Fibroblast of lung (primary cell): ENCODE measurements around the gene RFPL1. TPM values are rescaled to one million over a fixed set of nuclear protein-coding genes. Genes with fewer than 3 reads are reported as not detected.

Source experiments
- DNase-seq, 2 donors: peaks; one replicate each; pipeline versions ENCODE4 v3.0.0 to v3.0.0-alpha.2; 2010; ENCODE audit warnings: low read depth in 2 of 2
- H2AFZ ChIP-seq: 2 replicates; pipeline ENCODE4 v1.5.1; 2012; ENCODE audit warnings: low read length, control low read depth, inconsistent platforms
- H3K27ac ChIP-seq: 2 replicates; pipeline ENCODE4 v1.5.1; 2011; ENCODE audit warnings: low read length, control low read depth; ENCODE audit not compliant: insufficient read depth
- H3K27me3 ChIP-seq: 2 replicates; pipeline ENCODE4 v1.5.1; 2011; ENCODE audit warnings: mild to moderate bottlenecking, low read length; ENCODE audit not compliant: control insufficient read depth, insufficient read depth
- H3K36me3 ChIP-seq: 2 replicates; pipeline ENCODE4 v1.5.1; 2011; ENCODE audit warnings: low read length; ENCODE audit not compliant: control insufficient read depth, insufficient read depth
- H3K4me1 ChIP-seq: 2 replicates; pipeline ENCODE4 v1.5.1; 2011; ENCODE audit warnings: low read length; ENCODE audit not compliant: control insufficient read depth, insufficient read depth; ENCODE audit errors: extremely low read depth
- H3K4me2 ChIP-seq: 2 replicates; pipeline ENCODE4 v1.5.1; 2011; ENCODE audit warnings: low read length, control low read depth; ENCODE audit not compliant: insufficient read depth; ENCODE audit errors: extremely low read depth
- H3K4me3 ChIP-seq, 4 experiments: fragments of 200-600 bp in 1 of 4; sonication (generic) in 1 of 4; replicated peaks in 1 of 4; 2 replicates each; pipeline ENCODE4 v1.5.1; 2011 to 2016; ENCODE audit warnings: low read length in 4 of 4, low read depth in 3 of 4, mild to moderate bottlenecking in 3 of 4, control low read depth in 2 of 4, inconsistent platforms in 1 of 4, mixed read lengths in 1 of 4; ENCODE audit not compliant: insufficient read depth in 1 of 4; ENCODE audit errors: control extremely low read depth in 1 of 4
- H3K79me2 ChIP-seq: 2 replicates; pipeline ENCODE4 v1.5.1; 2012; ENCODE audit warnings: mild to moderate bottlenecking, low read length, inconsistent platforms; ENCODE audit not compliant: control insufficient read depth, insufficient read depth
- H3K9ac ChIP-seq: 2 replicates; pipeline ENCODE4 v1.5.1; 2011; ENCODE audit warnings: mild to moderate bottlenecking, low read length, control low read depth; ENCODE audit not compliant: insufficient read depth
- H3K9me3 ChIP-seq: 2 replicates; pipeline ENCODE4 v1.5.1; 2012; ENCODE audit warnings: low read depth, low read length; ENCODE audit not compliant: control insufficient read depth, insufficient read depth
- H4K20me1 ChIP-seq: 2 replicates; pipeline ENCODE4 v1.5.1; 2011; ENCODE audit warnings: low read length; ENCODE audit not compliant: control insufficient read depth, insufficient read depth; ENCODE audit errors: extremely low read depth
- CTCF ChIP-seq, 2 donors: IDR thresholded peaks in 1 of 2; conservative IDR thresholded peaks in 1 of 2; 1 replicate in 1 of 2; 2 replicates in 1 of 2; pipeline ENCODE4 v1.5.1; 2011 to 2012; ENCODE audit warnings: low read length in 2 of 2, control low read depth in 1 of 2, inconsistent platforms in 1 of 2, low read depth in 1 of 2, mild to moderate bottlenecking in 1 of 2
- EZH2 ChIP-seq: IDR thresholded peaks from 2 replicates; pipeline ENCODE4 v1.5.1; 2012; ENCODE audit warnings: low read length, control low read depth, mild to moderate bottlenecking; ENCODE audit errors: missing control alignments
- polyA plus RNA-seq, 2 donors: library from polyadenylated mRNA; depleted of rRNA in 1 of 2; stranded (reverse) in 1 of 2; unstranded in 1 of 2; fragments of >200 nt; gene quantifications; 2 replicates each; pipeline ENCODE4 v1.2.1, GENCODE V29; 2011 to 2012; ENCODE audit warnings: missing spikeins in 1 of 2
- total RNA-seq: library from RNA; depleted of rRNA; stranded (reverse); fragments of >200 nt; gene quantifications from 2 replicates; pipeline ENCODE4 v1.2.1, GENCODE V29; 2014

RFPL1 gene
- total and polyA plus RNA-seq, 2 donors (not counting 1 experiment from before 2014, with no cell fraction given), result not detected

- H3K9ac ChIP-seq, result no peak overlapping the region
Observed at GRCh38 chr22:29450222-29450621, 11.8 kb downstream of the RFPL1 start.

GRCh38 chr22:29451863-29452262, 13.5 kb downstream of the RFPL1 start:
- no peaks in the 10 kb centered on the region for H3K9me3 ChIP-seq
- no peak overlapping the region for H3K4me2 ChIP-seq
- no peak overlapping the region for H2AFZ ChIP-seq
- no peaks in the 10 kb centered on the region for H3K4me1 ChIP-seq
- H3K36me3 ChIP-seq, result no peaks in the 10 kb centered on the region
- no peaks in the 10 kb centered on the region for H4K20me1 ChIP-seq
- H3K27me3 ChIP-seq, result no peaks in the 10 kb centered on the region
- TF ChIP-seq EZH2 (no peak), CTCF (conservative IDR thresholded peaks at IDR 0.05 in 1 of 2, IDR thresholded peaks at IDR 0.05 in 1 of 2; ENCODE audit: low read depth in 1 of 2, low read length in 2 of 2) (no peak)
- H3K79me2 ChIP-seq, result no peaks in the 10 kb centered on the region
- DNase-seq, result no peak
- no peak overlapping the region for H3K4me3 ChIP-seq
- H3K27ac ChIP-seq, result no peak overlapping the region
- no peak overlapping the region for H3K9ac ChIP-seq

More at GRCh38 chr22:29450222-29450621, 11.8 kb downstream of the RFPL1 start:
- H2AFZ ChIP-seq, result no peak overlapping the region
- no peak for TF ChIP-seq CTCF (conservative IDR thresholded peaks at IDR 0.05 in 1 of 2, IDR thresholded peaks at IDR 0.05 in 1 of 2; ENCODE audit: low read depth in 1 of 2, low read length in 2 of 2)
- TF ChIP-seq EZH2, result no peak
- H3K27me3 ChIP-seq, result no peaks in the 10 kb centered on the region
- no peak overlapping the region for H3K27ac ChIP-seq
- DNase-seq, result no peak
- no peaks in the 10 kb centered on the region for H3K9me3 ChIP-seq
- H3K4me3 ChIP-seq, result no peak overlapping the region
- H4K20me1 ChIP-seq, result no peaks in the 10 kb centered on the region
- no peaks in the 10 kb centered on the region for H3K36me3 ChIP-seq
- no peaks in the 10 kb centered on the region for H3K4me1 ChIP-seq
- no peaks in the 10 kb centered on the region for H3K79me2 ChIP-seq
- no peak overlapping the region for H3K4me2 ChIP-seq

GRCh38 chr22:29454276-29454675, 15.9 kb downstream of the RFPL1 start:
- Histone ChIP-seq H3K27me3 (no peaks in the 10 kb centered on the region), H3K4me2 (no peak overlapping the region), H3K9ac (no peak overlapping the region), H3K27ac (no peak overlapping the region), H3K4me3 (no peak overlapping the region), H3K4me1 (no peaks in the 10 kb centered on the region), H3K36me3 (no peaks in the 10 kb centered on the region), H3K79me2 (no peaks in the 10 kb centered on the region), H4K20me1 (no peaks in the 10 kb centered on the region), H3K9me3 (no peaks in the 10 kb centered on the region), H2AFZ (no peak overlapping the region)
- no peak for TF ChIP-seq CTCF (conservative IDR thresholded peaks at IDR 0.05 in 1 of 2, IDR thresholded peaks at IDR 0.05 in 1 of 2; ENCODE audit: low read depth in 1 of 2, low read length in 2 of 2)
- TF ChIP-seq EZH2, result no peak
- peak in 1 of 2 donors; percentile 15 for DNase-seq
